ENCODE results near the gene CHST5. TPM values are rescaled to one million over a fixed set of nuclear protein-coding genes. Genes with fewer than 3 reads are reported as not detected.
A peak's percentile ranks its signal among the peaks of the same experiment; 100 is the strongest.

The CHST5 gene
- total and polyA plus RNA-seq, 9 of the 15 experiments (the other 6 are each of a cell fraction or from before 2014, with no cell fraction given): 0.06 to 0.21 (median 0.14) TPM; not detected in 5

- TF ChIP-seq ZNF407 (IDR thresholded peaks at IDR 0.05; ENCODE audit: low read depth): peak; percentile 89
- no peak for TF ChIP-seq ZBTB12 (CRISPR knock-in tag; IDR thresholded peaks at IDR 0.05)
- TF ChIP-seq SUPT5H (IDR thresholded peaks at IDR 0.05): peak; percentile 34
- no peak for TF ChIP-seq DPF2 (IDR thresholded peaks at IDR 0.05)
- TF ChIP-seq CBFA2T2 (conservative IDR thresholded peaks at IDR 0.05): no peak
- TF ChIP-seq MAFK (IDR thresholded peaks at IDR 0.05; ENCODE audit: low read length): no peak
- TF ChIP-seq CREB3 (tag; conservative IDR thresholded peaks at IDR 0.05; ENCODE audit: low read depth): no peak
- no peak for TF ChIP-seq NR2C2 (CRISPR knock-in tag; IDR thresholded peaks at IDR 0.05)
- TF ChIP-seq NR2C2 (tag; IDR thresholded peaks at IDR 0.05): peak; percentile 65
- peak; percentile 58 for TF ChIP-seq FUS (optimal IDR thresholded peaks at IDR 0.05; ENCODE audit: low read depth, low read length)
- peak; percentile 80 for TF ChIP-seq RBFOX2 (IDR thresholded peaks at IDR 0.05; ENCODE audit: low read depth, low read length)
- TF ChIP-seq FIP1L1 (IDR thresholded peaks at IDR 0.05; ENCODE audit: low read depth, low read length, poor library complexity, severe bottlenecking): peak; percentile 34
- no peak for TF ChIP-seq NONO (IDR thresholded peaks at IDR 0.05; ENCODE audit: low read depth in 2 of 2, low read length in 1 of 2)
- no peak for TF ChIP-seq TAF15 (IDR thresholded peaks at IDR 0.05; ENCODE audit: low read depth, low read length)
- no peak for TF ChIP-seq ZNF175 (CRISPR knock-in tag; IDR thresholded peaks at IDR 0.05; ENCODE audit: low read depth)
- TF ChIP-seq HDAC2 (IDR thresholded peaks at IDR 0.05): no peak; the same call in 1 of the 2 replicates
- TF ChIP-seq ZNF165 (CRISPR knock-in tag; IDR thresholded peaks at IDR 0.05; ENCODE audit: borderline replicate concordance): no peak
- 0 out of 2 replicates have a peak, but pooled peaks have one; percentile 48 for TF ChIP-seq TCF7 (IDR thresholded peaks at IDR 0.05; ENCODE audit: borderline replicate concordance)
These were observed 20.0 kb upstream of the CHST5 start, which contains the start of gene TMEM231 (continued) for GRCh38 chr16:75555707-75556430.

Data from K562 (cell line).